ENCODE measurements around the gene VMP1. TPM values are rescaled to one million over a fixed set of nuclear protein-coding genes. Genes with fewer than 3 reads are reported as not detected.
A peak's percentile ranks its signal among the peaks of the same experiment; 100 is the strongest.
"Not testable (repeated sequence)": the region's sequence is repeated elsewhere in the genome, so short reads cannot be mapped to it uniquely, and the experiment has no call there.

Gene VMP1
- total RNA-seq, 1 experiment from 2014 or later, result 83.1 TPM

- Histone ChIP-seq H4K5ac (ENCODE audit: insufficient read length, low read depth, low read length) (no peak overlapping the region), H3K23me2 (ENCODE audit: insufficient read length, low read depth, low read length, poor library complexity, severe bottlenecking) (no peaks in the 10 kb centered on the region), H3K27me3 (ENCODE audit: insufficient read depth, low read length) (no peaks in the 10 kb centered on the region), H4K91ac (ENCODE audit: insufficient read length, low read depth, low read length) (no peak overlapping the region), H2AFZ (ENCODE audit: low read length) (no peak overlapping the region), H3T11ph (ENCODE audit: low read length) (no peak overlapping the region), H3K9ac (ENCODE audit: extremely low read depth, insufficient read length, low read length) (no peak overlapping the region), H3K79me1 (ENCODE audit: insufficient read depth, low read depth, low read length, poor library complexity, severe bottlenecking) (no peaks in the 10 kb centered on the region), H3K56ac (ENCODE audit: insufficient read length, low read depth, low read length) (no peak overlapping the region), H2BK120ac (ENCODE audit: low read depth, low read length, poor library complexity, severe bottlenecking) (no peak overlapping the region), H3K79me2 (ENCODE audit: insufficient read depth, low read length) (no peaks in the 10 kb centered on the region), H3K27ac (ENCODE audit: insufficient read length, low read depth, low read length) (no peak overlapping the region), H3K4ac (ENCODE audit: low read depth, low read length) (no peak overlapping the region), H3K23ac (ENCODE audit: insufficient read length, low read depth, low read length) (no peak overlapping the region), H4K20me1 (ENCODE audit: control insufficient read depth, insufficient read depth, insufficient read length) (no peaks in the 10 kb centered on the region), H3K18ac (ENCODE audit: insufficient read length, low read depth, low read length) (no peak overlapping the region), H2AK5ac (ENCODE audit: insufficient read length, low read length) (no peak overlapping the region), H3K14ac (ENCODE audit: insufficient read depth, low read length) (no peak overlapping the region), H2BK12ac (ENCODE audit: insufficient read length, low read depth, low read length) (no peak overlapping the region), H2BK20ac (ENCODE audit: low read depth, low read length, poor library complexity, severe bottlenecking) (no peak overlapping the region), H2BK5ac (ENCODE audit: insufficient read length, low read length) (no peak overlapping the region), H3K4me2 (ENCODE audit: insufficient read depth, insufficient read length, low read length) (no peak overlapping the region), H2BK15ac (ENCODE audit: low read depth, low read length) (no peak overlapping the region), H3K4me1 (ENCODE audit: insufficient read depth, low read length) (peaks cover 7% of the 10 kb centered on the region), H3K9me3 (ENCODE audit: control insufficient read depth, low read depth, low read length) (no peaks in the 10 kb centered on the region), H4K8ac (replicated peaks; ENCODE audit: insufficient read length, low read depth, low read length) (no peak overlapping the region)
- no peak for DNase-seq
- no peak overlapping the region for H3K27ac Mint-ChIP-seq
- H3K4me3 Mint-ChIP-seq, result no peak overlapping the region; a peak in 1 of 5 replicates
- WGBS (ENCODE audit: extremely low coverage, insufficient read length, low lambda C conversion rate), result no CpG with 5 or more reads among the region's 7 CpGs
- no peaks in the 10 kb centered on the region for H3K27me3 Mint-ChIP-seq (ENCODE audit: low read depth)
- H3K9me3 Mint-ChIP-seq, result no peaks in the 10 kb centered on the region
- H3K4me1 Mint-ChIP-seq, result peaks cover 40 to 53% of the 10 kb centered on the region in 2 experiments
- TF ChIP-seq, protein P1, sequence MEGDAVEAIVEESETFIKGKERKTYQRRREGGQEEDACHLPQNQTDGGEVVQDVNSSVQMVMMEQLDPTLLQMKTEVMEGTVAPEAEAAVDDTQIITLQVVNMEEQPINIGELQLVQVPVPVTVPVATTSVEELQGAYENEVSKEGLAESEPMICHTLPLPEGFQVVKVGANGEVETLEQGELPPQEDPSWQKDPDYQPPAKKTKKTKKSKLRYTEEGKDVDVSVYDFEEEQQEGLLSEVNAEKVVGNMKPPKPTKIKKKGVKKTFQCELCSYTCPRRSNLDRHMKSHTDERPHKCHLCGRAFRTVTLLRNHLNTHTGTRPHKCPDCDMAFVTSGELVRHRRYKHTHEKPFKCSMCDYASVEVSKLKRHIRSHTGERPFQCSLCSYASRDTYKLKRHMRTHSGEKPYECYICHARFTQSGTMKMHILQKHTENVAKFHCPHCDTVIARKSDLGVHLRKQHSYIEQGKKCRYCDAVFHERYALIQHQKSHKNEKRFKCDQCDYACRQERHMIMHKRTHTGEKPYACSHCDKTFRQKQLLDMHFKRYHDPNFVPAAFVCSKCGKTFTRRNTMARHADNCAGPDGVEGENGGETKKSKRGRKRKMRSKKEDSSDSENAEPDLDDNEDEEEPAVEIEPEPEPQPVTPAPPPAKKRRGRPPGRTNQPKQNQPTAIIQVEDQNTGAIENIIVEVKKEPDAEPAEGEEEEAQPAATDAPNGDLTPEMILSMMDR (conservative IDR thresholded peaks at IDR 0.05), result no peak
- H3K36me3 Mint-ChIP-seq (ENCODE audit: insufficient read depth in 1 of 3, low read depth in 3 of 3), result peaks cover 0 to 2% (median 0%) of the 10 kb centered on the region in 3 experiments; a peak in 2 of 7 replicates
These were observed 141.3 kb downstream of the VMP1 start for GRCh38 chr17:59848778-59849177.

DNA sequence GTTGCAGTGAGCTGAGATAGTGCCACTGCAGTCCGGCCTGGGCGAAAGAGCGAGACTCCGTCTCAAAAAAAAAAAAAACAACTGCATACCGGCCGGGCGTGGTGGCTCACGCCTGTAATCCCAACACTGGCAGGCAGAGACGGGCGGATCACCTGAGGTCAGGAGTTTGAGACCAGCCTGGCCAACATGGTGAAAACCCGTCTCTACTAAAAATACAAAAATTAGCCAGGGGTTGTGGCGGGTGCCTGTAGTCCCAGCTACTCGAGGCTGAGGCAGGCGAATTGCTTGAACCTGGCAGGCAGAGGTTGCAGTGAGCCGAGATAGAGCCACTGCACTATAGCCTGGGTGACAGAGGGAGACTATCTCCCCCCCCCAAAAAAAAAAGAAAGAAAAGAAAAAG is 142.9 kb downstream of the VMP1 start:
- H2BK20ac ChIP-seq (ENCODE audit: low read depth, low read length, poor library complexity, severe bottlenecking); H3K9ac ChIP-seq (ENCODE audit: extremely low read depth, insufficient read length, low read length); H2AK5ac ChIP-seq (ENCODE audit: insufficient read length, low read length); H3K9me3 Mint-ChIP-seq; H4K91ac ChIP-seq (ENCODE audit: insufficient read length, low read depth, low read length); H4K20me1 ChIP-seq (ENCODE audit: control insufficient read depth, insufficient read depth, insufficient read length); H3K79me1 ChIP-seq (ENCODE audit: insufficient read depth, low read depth, low read length, poor library complexity, severe bottlenecking); H3K79me2 ChIP-seq (ENCODE audit: insufficient read depth, low read length); H3K9me3 ChIP-seq (ENCODE audit: control insufficient read depth, low read depth, low read length); H3K18ac ChIP-seq (ENCODE audit: insufficient read length, low read depth, low read length); H4K8ac ChIP-seq (replicated peaks; ENCODE audit: insufficient read length, low read depth, low read length); H2AFZ ChIP-seq (ENCODE audit: low read length); H2BK120ac ChIP-seq (ENCODE audit: low read depth, low read length, poor library complexity, severe bottlenecking); H4K5ac ChIP-seq (ENCODE audit: insufficient read length, low read depth, low read length); H3K4me2 ChIP-seq (ENCODE audit: insufficient read depth, insufficient read length, low read length); H3K4ac ChIP-seq (ENCODE audit: low read depth, low read length); H3K27me3 ChIP-seq (ENCODE audit: insufficient read depth, low read length); H2BK5ac ChIP-seq (ENCODE audit: insufficient read length, low read length); H3K23ac ChIP-seq (ENCODE audit: insufficient read length, low read depth, low read length); DNase-seq; H3T11ph ChIP-seq (ENCODE audit: low read length); H3K23me2 ChIP-seq (ENCODE audit: insufficient read length, low read depth, low read length, poor library complexity, severe bottlenecking); H3K27ac ChIP-seq (ENCODE audit: insufficient read length, low read depth, low read length); H2BK12ac ChIP-seq (ENCODE audit: insufficient read length, low read depth, low read length); H3K4me1 ChIP-seq (ENCODE audit: insufficient read depth, low read length); H3K14ac ChIP-seq (ENCODE audit: insufficient read depth, low read length); H3K36me3 Mint-ChIP-seq (ENCODE audit: insufficient read depth in 1 of 3, low read depth in 3 of 3); H3K56ac ChIP-seq (ENCODE audit: insufficient read length, low read depth, low read length); H2BK15ac ChIP-seq (ENCODE audit: low read depth, low read length); H3K27me3 Mint-ChIP-seq (ENCODE audit: low read depth); H3K4me3 Mint-ChIP-seq: not testable (repeated sequence)
- Mint-ChIP-seq H3K27ac (peak overlapping the region in 1 of 3 experiments; percentile 35; a peak in 1 of 7 replicates), H3K4me1 (peaks cover 35 to 48% of the 10 kb centered on the region in 2 experiments)
- WGBS (ENCODE audit: extremely low coverage, insufficient read length, low lambda C conversion rate), result no CpG with 5 or more reads among the region's 15 CpGs

All from H9 (cell line).